Upper lobe of left lung (tissue), 4 donors: ENCODE measurements around the gene BCAS1.

Source experiments
- CTCF ChIP-seq, 6 experiments: fragments of 450-650 bp in 4 of 6; fragments of 200-600 bp in 2 of 6; sonication (generic) in 2 of 6; IDR thresholded peaks; one replicate each; pipeline ENCODE4 v1.5.1; 2016 to 2019; ENCODE audit warnings: antibody characterized with exemption in 6 of 6
- POLR2A ChIP-seq, 4 donors: fragments of 450-650 bp; IDR thresholded peaks; one replicate each; pipeline ENCODE4 v1.5.1; 2016 to 2017; ENCODE audit warnings: antibody characterized with exemption in 4 of 4, mild to moderate bottlenecking in 2 of 4

- TF ChIP-seq CTCF (IDR thresholded peaks at IDR 0.05) (no peak), POLR2A (IDR thresholded peaks at IDR 0.05) (no peak)
Measured at GRCh38 chr20:54051068-54051467, 19.3 kb downstream of the BCAS1 start.
